Prostate gland (tissue), 2 donors: ENCODE measurements around the gene CNNM1. TPM values are rescaled to one million over a fixed set of nuclear protein-coding genes. Genes with fewer than 3 reads are reported as not detected.

ENCODE experiments used
- DNase-seq: peaks from one replicate; pipeline ENCODE4 v3.0.0-alpha.2; 2019; ENCODE audit warnings: low spot score
- H3K27ac ChIP-seq, 2 donors: fragments of 200-600 bp; sonication (generic); 2 replicates each; pipeline ENCODE4 v1.5.1; 2017 to 2019
- H3K27me3 ChIP-seq: fragments of 200-600 bp; sonication (generic); replicated peaks from 2 replicates; pipeline ENCODE4 v1.5.1; 2019; ENCODE audit not compliant: insufficient read depth
- H3K36me3 ChIP-seq, 2 donors: fragments of 200-600 bp; sonication (generic); 1 replicate in 1 of 2; 2 replicates in 1 of 2; pipeline versions ENCODE4 v1.5.1 to v1.8.1; 2017 to 2019
- H3K4me1 ChIP-seq: fragments of 200-600 bp; sonication (generic); replicated peaks from 2 replicates; pipeline ENCODE4 v1.5.1; 2019
- H3K4me3 ChIP-seq, 2 donors: fragments of 200-600 bp; sonication (generic); 2 replicates each; pipeline ENCODE4 v1.5.1; 2017 to 2019
- H3K9me3 ChIP-seq: fragments of 200-600 bp; sonication (generic); 2 replicates; pipeline ENCODE4 v1.5.1; 2017
- POLR2A ChIP-seq: fragments of 450-650 bp; IDR thresholded peaks from one replicate; pipeline ENCODE4 v1.6.1; 2016; ENCODE audit warnings: antibody characterized with exemption, mild to moderate bottlenecking
- POLR2AphosphoS5 ChIP-seq: sonication (generic); formaldehyde crosslinking; IDR thresholded peaks from one replicate; pipeline ENCODE4 v1.6.1; 2017; ENCODE audit warnings: antibody characterized with exemption
- WGBS: methylation state at CpG from one replicate; pipeline ENCODE4 v1.1.5; 2018; 5-methylcytosine and 5-hydroxymethylcytosine counted together
- intact Hi-C: fragments of 100-400 bp; cut with DNase I; formaldehyde crosslinking; loops from one replicate; pipeline ENCODE4 v1.14.2; 2022
- total RNA-seq, 2 donors: library from RNA; depleted of rRNA; stranded (reverse); fragments of >200 nt; gene quantifications; one replicate each; pipeline ENCODE4 v1.1.0, GENCODE V29; 2016
- TF ChIP-seq, protein P1 (sequence below), 4 experiments: fragments of 200-600 bp in 2 of 4; fragments of 450-650 bp in 2 of 4; sonication (generic) in 2 of 4; IDR thresholded peaks; 1 replicate in 3 of 4; 2 replicates in 1 of 4; pipeline ENCODE4 v1.5.1; 2016 to 2019; ENCODE audit warnings: antibody characterized with exemption in 4 of 4, mild to moderate bottlenecking in 2 of 4, moderate library complexity in 2 of 4

Gene CNNM1
- total RNA-seq, 2 donors from 2014 or later, result 4.2 to 36.1 TPM

DNA sequence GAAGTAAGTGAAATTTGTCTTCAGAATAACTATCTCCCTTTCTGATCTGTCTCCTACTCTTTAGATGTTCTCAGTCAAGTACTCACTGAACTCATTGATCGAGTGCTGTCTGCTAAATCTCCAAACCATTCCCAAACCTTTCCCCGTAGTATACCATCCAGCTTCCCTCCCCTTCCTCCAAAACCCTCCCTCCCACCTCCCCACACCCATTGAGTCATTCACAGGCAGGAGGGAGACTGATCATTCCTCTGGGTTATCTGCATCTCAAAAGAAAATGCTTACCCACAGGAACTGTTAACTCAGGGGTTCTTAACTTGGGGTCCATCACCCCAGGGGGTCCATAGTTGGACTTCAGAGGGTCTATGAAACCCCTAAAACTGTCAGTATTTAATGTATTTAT is 63.9 kb downstream of the CNNM1 start:
- TF ChIP-seq, protein P1, sequence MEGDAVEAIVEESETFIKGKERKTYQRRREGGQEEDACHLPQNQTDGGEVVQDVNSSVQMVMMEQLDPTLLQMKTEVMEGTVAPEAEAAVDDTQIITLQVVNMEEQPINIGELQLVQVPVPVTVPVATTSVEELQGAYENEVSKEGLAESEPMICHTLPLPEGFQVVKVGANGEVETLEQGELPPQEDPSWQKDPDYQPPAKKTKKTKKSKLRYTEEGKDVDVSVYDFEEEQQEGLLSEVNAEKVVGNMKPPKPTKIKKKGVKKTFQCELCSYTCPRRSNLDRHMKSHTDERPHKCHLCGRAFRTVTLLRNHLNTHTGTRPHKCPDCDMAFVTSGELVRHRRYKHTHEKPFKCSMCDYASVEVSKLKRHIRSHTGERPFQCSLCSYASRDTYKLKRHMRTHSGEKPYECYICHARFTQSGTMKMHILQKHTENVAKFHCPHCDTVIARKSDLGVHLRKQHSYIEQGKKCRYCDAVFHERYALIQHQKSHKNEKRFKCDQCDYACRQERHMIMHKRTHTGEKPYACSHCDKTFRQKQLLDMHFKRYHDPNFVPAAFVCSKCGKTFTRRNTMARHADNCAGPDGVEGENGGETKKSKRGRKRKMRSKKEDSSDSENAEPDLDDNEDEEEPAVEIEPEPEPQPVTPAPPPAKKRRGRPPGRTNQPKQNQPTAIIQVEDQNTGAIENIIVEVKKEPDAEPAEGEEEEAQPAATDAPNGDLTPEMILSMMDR (IDR thresholded peaks at IDR 0.05), result no peak
- TF ChIP-seq POLR2AphosphoS5, result no peak
- TF ChIP-seq POLR2A, result no peak
- no peak overlapping the region for H3K27ac ChIP-seq
- H3K4me1 ChIP-seq, result no peaks in the 10 kb centered on the region
- no peak overlapping the region for H3K4me3 ChIP-seq
- intact Hi-C loops, result loop anchor here (2.0 kb wide), 1 partner anchor 220 kb away; no protein-coding TSS in a partner anchor
- no peaks in the 10 kb centered on the region for H3K27me3 ChIP-seq
- no peaks in the 10 kb centered on the region for H3K9me3 ChIP-seq
- 62% methylated on average over 2 of the region's 2 CpGs for WGBS
- H3K36me3 ChIP-seq, result no peaks in the 10 kb centered on the region
- DNase-seq, result no peak

DNA sequence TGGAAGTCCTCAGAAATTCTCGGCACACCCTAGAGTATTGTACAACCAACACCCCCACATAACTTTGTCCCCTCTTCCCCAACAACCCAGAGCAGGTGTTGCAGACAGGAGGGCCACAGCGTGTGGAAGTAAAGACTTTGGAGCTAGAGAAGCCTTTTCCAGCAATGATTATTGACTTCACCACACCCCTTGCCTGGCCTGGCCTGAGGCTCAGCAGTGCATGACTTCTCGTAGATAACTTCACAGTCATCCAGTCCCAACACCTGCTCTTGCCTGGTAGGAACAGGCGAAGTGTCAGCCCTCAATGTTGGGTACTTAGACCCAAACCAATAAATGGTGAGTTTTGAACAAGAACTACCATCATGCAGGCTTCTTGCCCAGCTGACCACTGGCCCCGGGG is 64.5 kb downstream of the CNNM1 start:
- intact Hi-C loops, result loop anchor here (2.0 kb wide), 1 partner anchor 219 kb away; no protein-coding TSS in a partner anchor
- H3K27me3 ChIP-seq, result no peaks in the 10 kb centered on the region
- H3K27ac ChIP-seq, result no peak overlapping the region
- no peak for TF ChIP-seq POLR2A
- TF ChIP-seq, protein P1 (IDR thresholded peaks at IDR 0.05), result no peak
- TF ChIP-seq POLR2AphosphoS5, result no peak
- no peaks in the 10 kb centered on the region for H3K4me1 ChIP-seq
- no peak overlapping the region for H3K4me3 ChIP-seq
- H3K9me3 ChIP-seq, result no peaks in the 10 kb centered on the region
- 90% methylated on average over 5 of the region's 5 CpGs for WGBS
- no peak for DNase-seq
- no peaks in the 10 kb centered on the region for H3K36me3 ChIP-seq

DNA sequence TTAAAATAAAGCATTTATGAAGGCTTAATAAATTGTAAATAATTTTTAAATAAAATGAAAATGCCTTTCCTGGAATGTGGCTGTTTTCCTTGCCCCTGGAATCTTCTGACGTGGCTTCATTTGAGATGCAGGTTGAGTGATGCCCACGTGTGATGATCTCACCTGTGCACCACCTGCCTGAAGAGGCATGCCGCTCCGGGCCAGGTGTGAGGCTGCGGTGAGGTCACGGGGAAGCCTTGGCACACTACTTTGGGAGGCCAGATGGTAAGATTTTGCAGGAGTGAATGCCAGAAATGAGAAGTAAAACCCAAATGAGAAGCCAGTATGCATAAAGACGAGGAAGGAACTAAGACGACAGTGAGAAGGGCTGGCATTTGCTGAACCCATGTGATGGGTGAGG is 65.1 kb downstream of the CNNM1 start:
- no peaks in the 10 kb centered on the region for H3K36me3 ChIP-seq
- no peak overlapping the region for H3K4me3 ChIP-seq
- DNase-seq, result peak; percentile 32
- no peaks in the 10 kb centered on the region for H3K27me3 ChIP-seq
- intact Hi-C loops, result no loop called here
- H3K4me1 ChIP-seq, result no peaks in the 10 kb centered on the region
- TF ChIP-seq POLR2AphosphoS5, result peak; percentile 5
- TF ChIP-seq POLR2A, result no peak
- no peak overlapping the region for H3K27ac ChIP-seq
- no peaks in the 10 kb centered on the region for H3K9me3 ChIP-seq
- 42% methylated on average over 8 of the region's 8 CpGs for WGBS

DNA sequence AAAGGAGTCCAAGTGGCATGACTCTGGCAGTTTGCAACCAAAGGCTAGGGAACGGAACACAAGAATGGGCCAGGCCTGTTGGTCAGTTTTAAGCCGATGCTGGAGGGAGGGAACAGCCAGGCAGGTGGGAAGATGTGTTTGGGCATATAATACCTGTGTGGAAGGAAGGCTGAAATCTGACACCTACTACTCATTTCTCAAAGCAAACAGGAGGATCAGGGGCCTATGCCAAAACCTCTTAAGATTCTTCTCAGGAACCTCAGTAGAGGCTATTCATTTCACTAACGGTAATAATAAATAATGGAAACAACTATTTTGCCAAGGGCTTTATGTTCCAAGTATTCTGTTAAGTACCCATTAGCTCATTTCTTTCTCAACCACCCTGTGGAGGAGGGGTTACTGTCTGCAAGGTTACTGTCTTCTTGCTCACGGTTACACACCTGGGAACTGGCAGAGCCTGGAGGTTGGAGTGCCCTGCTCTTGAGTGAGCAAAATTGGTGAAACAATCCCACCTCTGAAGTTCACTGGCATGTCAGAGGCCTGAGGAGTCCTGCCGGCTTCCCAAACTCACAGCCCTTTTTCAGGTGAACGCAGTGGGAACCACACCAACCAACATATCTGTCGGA is 65.7 kb downstream of the CNNM1 start:
- peak; percentile 65 for DNase-seq
- WGBS, result 56% methylated on average over 7 of the region's 7 CpGs
- no peaks in the 10 kb centered on the region for H3K4me1 ChIP-seq
- peak overlapping the region in 1 of 2 donors; percentile 32 for H3K27ac ChIP-seq
- no peak overlapping the region for H3K4me3 ChIP-seq
- H3K9me3 ChIP-seq, result no peaks in the 10 kb centered on the region
- H3K27me3 ChIP-seq, result no peaks in the 10 kb centered on the region
- no peak for TF ChIP-seq POLR2A
- peak; percentile 45 for TF ChIP-seq POLR2AphosphoS5
- TF ChIP-seq, protein P1 (IDR thresholded peaks at IDR 0.05), result no peak
- H3K36me3 ChIP-seq, result no peaks in the 10 kb centered on the region
- intact Hi-C loops, result no loop called here

DNA sequence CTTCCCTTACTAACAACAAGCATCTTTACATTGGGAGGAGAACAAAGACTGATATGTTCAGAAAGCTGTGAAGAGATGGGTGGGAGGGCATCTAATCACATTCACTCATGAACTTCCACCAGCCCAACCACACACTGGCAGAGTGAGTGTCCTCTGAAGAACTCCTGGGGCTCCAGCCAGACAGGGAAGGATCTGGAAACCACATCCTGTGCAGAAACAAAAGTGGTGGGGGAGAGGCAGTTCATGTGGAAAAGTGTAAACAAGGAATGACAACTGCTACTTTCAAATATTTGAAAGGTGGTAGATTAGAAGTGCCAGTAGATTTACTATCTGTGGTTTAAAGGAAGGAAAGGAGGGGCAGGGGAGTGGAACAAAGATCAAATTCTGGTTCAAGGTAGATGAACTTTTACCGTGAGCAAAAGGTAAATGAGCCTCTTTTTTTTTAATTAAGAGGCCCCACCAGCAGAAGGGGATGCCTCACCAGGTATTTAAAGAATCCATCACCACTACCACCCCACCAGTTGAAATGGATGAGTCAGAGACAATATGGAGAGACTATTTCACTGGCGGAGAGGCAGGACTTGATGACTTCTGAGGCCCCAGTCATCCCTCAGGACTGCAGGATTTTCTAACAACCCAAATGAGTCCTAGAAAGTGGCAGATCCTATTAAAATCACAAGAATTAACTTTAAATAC is 66.7 kb downstream of the CNNM1 start:
- Histone ChIP-seq H3K36me3 (no peaks in the 10 kb centered on the region), H3K27me3 (no peaks in the 10 kb centered on the region), H3K4me3 (no peak overlapping the region), H3K4me1 (no peaks in the 10 kb centered on the region), H3K9me3 (no peaks in the 10 kb centered on the region), H3K27ac (peak overlapping the region in 1 of 2 donors; percentile 32)
- intact Hi-C loops, result no loop called here
- no peak for TF ChIP-seq POLR2A
- TF ChIP-seq POLR2AphosphoS5, result peak; percentile 81
- WGBS, result 49% methylated on average over 2 of the region's 2 CpGs
- DNase-seq, result peak; percentile 64
